GM19239 (cell line): ENCODE results near the gene SVIL.

Experiments
- DNase-seq: peaks from one replicate; pipeline ENCODE4 v3.0.0; 2011; ENCODE audit warnings: low spot score; ENCODE audit not compliant: insufficient read length
- FAIRE-seq: peaks from 2 replicates; lab custom pipeline; 2011; peaks lifted over from hg19 to GRCh38; lab: Jason Lieb, UNC

The SVIL gene, protein sequence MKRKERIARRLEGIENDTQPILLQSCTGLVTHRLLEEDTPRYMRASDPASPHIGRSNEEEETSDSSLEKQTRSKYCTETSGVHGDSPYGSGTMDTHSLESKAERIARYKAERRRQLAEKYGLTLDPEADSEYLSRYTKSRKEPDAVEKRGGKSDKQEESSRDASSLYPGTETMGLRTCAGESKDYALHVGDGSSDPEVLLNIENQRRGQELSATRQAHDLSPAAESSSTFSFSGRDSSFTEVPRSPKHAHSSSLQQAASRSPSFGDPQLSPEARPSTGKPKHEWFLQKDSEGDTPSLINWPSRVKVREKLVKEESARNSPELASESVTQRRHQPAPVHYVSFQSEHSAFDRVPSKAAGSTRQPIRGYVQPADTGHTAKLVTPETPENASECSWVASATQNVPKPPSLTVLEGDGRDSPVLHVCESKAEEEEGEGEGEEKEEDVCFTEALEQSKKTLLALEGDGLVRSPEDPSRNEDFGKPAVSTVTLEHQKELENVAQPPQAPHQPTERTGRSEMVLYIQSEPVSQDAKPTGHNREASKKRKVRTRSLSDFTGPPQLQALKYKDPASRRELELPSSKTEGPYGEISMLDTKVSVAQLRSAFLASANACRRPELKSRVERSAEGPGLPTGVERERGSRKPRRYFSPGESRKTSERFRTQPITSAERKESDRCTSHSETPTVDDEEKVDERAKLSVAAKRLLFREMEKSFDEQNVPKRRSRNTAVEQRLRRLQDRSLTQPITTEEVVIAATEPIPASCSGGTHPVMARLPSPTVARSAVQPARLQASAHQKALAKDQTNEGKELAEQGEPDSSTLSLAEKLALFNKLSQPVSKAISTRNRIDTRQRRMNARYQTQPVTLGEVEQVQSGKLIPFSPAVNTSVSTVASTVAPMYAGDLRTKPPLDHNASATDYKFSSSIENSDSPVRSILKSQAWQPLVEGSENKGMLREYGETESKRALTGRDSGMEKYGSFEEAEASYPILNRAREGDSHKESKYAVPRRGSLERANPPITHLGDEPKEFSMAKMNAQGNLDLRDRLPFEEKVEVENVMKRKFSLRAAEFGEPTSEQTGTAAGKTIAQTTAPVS (N-terminal part only)

DNA sequence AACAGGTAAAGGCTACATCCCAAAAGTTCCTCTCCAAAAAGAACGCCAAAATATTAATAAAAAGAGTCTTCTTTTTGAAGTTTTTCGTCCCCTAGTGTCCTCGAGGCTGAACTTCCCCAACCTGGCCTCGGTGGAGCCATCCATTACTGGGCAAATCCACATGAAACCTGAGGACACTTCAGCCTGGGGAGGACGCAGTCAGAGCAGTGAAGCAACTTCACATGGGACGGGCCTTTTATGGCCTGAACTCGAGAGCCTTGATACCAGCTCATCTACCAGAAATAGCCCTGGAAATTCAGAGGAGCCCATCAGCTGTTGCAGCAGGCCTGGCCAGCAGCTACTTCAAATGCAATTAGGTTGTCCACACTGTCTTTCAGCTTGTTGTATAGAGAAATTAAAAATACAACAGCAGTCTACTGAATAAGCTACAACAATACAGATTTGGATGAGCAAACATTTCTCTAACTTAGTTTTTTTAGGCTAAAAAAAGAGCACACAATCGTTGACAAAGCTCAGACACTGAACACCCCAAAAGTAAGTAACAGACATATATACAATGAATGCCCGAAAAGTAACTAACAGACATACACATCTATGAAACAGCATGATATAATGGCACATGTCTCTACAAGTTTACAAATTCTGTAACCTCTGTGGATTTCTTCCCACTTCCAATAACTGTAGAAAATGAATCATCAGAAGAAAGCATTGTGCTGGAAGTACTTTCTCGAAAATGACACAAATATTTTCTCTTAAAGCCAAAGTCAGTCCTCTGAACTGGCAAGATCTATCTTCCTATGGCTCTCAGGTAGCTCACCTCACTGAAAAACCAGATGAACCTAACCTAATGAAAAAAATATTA, at the start of gene SVIL:
TSS of gene SVIL (minus strand) at position 208 of the 862 bp plus-strand sequence. CDS start 79,913 bp downstream, outside the sequence.
- DNase-seq (no peak), FAIRE-seq (no peak)

GRCh38 chr10:29681676-29682448, 47.1 kb upstream of the SVIL start:
- FAIRE-seq (no peak), DNase-seq (no peak)

DNA sequence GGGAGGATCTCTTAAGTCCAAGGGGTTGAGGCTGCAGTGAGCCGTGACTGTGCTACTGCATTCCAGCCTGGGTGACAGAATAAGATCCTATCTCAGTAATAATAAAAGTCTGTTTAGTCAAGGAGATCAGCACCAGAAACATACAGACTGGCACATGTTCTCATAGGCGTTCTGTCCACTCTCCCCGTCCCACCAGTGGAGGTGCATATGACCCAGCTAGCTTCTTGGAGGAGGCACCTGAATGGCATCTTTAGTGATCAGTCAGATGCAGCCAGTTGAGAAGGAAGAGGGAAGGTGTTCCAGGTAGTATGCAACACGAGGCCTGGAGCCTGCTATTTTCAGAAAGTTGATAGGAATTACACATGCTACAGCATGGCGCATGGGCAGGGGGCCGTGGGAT, 45.3 kb upstream of the SVIL start:
- DNase-seq (no peak), FAIRE-seq (no peak)

DNA sequence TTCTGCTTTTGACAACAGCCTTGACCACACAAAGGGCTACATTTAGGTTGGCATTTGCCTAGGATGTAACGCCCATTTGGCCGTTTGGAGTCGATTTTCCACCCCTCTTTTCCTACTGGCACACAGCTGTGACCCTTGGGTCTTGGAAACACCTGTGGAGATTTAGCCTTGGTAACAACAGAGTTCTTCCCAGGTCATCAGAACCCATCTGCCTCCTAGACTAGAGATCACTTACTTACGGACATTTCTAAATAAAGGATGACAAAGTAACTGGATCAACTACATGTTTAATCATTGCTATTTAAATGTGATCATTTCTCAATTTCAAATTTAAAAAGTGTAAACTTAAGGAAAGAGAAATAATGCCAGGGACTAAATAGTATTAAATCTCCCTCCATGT, 42.0 kb upstream of the SVIL start:
- DNase-seq (no peak), FAIRE-seq (no peak)

GRCh38 chr10:29675984-29676383, 41.2 kb upstream of the SVIL start:
- no peak for FAIRE-seq
- no peak for DNase-seq

- FAIRE-seq (no peak), DNase-seq (no peak)
Observed at GRCh38 chr10:29671968-29672367, 37.2 kb upstream of the SVIL start.

DNA sequence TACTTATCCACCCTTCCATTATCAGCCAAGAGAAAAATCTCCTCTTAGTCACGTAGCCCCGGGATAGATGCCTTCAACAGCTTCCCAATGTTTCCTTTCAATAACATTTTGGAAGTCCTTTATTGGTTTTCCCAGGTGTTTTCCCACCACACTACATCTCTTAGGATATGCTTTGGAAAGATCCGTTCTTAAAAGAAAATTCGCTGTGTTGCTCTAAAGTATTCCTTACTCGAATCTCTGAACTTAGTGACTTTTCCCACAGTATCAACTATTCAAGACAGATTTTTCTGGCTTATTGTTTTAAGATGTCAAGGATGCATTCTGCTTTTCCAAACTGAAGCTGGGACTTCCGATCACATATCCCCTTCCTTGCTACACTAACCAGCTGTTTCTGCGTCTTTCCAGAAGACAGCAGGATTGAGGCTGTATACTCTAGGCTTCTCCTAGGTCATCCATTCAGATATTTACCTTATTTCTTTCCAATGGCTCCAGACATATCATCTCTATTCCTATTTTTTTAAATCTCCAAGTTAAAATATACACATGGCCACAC, 36.5 kb upstream of the SVIL start:
- FAIRE-seq, result no peak
- no peak for DNase-seq

GRCh38 chr10:29670761-29671160, 36.0 kb upstream of the SVIL start:
- no peak for DNase-seq
- FAIRE-seq, result no peak

DNA sequence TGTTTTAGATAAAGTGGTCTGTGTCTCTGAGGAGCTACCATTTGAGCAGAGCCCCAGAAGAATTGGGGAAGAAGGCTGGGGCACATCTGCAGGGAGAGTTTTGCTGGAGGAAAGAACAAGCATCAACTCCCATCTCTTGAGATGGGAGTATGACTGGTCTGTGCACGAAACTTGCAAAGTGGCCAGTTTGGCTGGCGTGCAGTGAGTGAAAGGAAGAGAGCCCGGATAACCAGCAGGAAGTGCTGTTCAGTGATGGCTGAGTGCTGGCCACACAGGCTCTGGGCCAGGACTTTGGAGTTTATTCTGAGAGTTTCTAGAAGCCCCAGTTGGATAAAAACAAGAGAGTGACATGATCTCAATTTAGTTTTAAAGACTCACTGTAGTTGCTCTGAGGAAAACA, 34.4 kb upstream of the SVIL start:
- no peak for FAIRE-seq
- no peak for DNase-seq

DNA sequence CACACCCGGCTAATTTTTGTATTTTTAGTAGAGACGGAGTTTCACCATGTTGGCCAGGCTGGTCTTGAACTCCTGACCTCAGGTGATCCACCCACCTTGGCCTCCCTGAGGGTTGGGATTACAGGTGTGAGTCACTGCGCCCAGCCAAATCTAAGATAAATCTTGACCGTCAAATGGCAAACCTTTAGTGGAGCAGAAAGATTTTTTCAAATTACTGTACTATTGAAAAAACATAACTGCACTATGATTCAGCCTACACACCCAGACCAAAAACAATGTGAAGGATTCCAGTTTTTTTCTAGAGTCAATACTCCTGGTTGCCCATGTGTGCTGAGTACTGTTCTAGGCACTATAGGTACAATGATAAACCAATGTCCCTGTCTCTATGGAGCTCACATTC, 33.9 kb upstream of the SVIL start:
- no peak for DNase-seq
- FAIRE-seq, result no peak

GRCh38 chr10:29667191-29667590, 32.4 kb upstream of the SVIL start:
- DNase-seq, result no peak
- no peak for FAIRE-seq

- no peak for DNase-seq
- no peak for FAIRE-seq
Observed at GRCh38 chr10:29666201-29666600, 31.4 kb upstream of the SVIL start.

DNA sequence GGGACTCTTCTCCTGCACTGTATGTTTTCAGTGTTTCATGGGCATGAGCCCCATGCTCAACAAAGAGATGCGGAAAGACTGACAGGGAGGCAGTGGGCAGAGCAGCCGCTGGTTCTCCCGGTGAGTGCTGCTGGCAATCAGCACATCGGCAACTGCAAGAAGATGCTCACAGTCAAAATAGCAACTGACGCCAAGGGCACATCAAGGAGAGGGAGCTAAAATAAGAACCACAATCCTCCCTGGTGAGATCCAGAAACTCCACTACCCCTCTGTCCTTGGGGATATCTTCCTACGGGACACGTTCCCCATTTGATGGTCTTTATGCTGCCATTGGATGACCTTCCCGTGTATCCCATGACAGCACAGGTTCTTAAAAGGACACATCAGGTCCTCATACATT, 28.9 kb upstream of the SVIL start:
- no peak for FAIRE-seq

DNA sequence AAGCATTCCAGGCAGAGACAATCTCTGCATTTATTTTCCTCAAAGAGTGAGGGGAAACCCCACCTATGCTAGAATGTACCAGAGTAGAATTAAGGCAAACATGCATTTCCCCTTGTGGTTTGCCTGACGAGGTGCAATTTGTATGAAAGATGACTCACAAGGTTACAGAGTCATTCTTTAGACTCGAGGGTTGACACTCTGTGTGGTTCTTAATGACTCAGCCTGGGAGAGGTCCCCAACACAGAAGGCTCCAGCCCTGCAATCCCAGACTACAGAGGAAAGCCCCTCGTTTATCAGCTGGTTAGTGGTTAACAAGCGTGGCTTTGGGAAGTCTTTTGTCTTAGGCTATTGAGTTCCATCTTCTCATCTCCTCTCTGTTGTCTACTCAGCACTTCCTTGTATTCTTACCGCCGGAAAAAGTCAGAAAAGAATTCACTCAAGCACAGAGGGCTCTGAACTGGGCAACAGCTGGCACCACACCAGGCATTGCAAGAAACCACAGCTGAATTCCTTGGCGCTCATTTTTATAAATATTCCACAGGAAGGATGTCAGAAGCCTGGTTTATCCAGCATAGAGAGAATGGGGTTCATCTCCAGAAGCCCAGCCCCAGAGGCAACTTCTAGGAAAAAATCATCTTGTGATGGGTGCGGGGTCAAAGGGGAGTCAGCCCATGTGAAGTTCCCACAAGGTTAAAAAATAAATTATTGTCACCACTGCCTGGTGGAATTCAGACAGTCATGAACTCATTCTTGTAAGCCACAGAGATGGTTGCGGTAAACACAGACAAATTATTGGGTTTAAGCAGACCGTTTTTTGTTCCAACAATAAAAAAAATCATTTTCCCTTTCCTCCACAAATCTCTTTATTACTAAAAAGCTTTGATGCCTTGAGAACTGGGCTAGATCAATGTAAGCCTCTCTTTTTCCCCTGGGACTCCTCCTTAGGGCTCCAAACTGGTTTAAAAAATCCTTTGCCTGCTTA, 24.5 kb upstream of the SVIL start:
- FAIRE-seq (peak; percentile 98), DNase-seq (peak; percentile 51)

More for the DNA sequence above, 28.9 kb upstream of the SVIL start:
- DNase-seq, result no peak

DNA sequence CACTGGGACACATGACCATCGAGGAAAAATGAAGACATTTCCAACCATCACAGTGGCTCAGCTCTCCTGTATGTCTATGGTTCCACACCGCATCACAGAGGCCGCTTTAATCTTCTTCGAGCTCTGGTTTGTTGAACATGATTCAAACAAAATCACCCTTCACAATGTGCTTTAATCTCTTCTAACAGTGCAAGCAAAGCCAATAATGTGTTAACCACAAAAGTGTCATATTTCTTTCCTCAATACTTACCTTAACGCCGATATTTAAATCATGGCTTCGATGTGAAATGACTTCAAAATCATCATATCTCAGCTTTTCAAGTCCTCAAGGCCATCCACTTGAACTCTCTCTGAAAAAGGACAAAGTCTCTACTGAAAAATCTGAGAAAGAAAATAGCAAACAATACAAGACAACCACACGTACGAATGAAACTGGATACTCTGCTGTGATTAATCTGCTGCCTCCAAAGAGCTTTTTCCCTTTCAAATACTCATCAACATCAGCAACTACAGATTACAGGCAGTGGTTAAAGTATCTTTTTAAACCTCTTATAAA, 23.0 kb upstream of the SVIL start:
- FAIRE-seq (no peak), DNase-seq (no peak)

GRCh38 chr10:29656451-29656992, 21.8 kb upstream of the SVIL start:
- no peak for FAIRE-seq

GRCh38 chr10:29652192-29652591, 17.4 kb upstream of the SVIL start:
- FAIRE-seq, result no peak

More at GRCh38 chr10:29656451-29656992, 21.8 kb upstream of the SVIL start:
- no peak for DNase-seq

More at GRCh38 chr10:29652192-29652591, 17.4 kb upstream of the SVIL start:
- DNase-seq, result no peak
